Measurements from ENCODE around the gene NKAIN2. TPM values are rescaled to one million over a fixed set of nuclear protein-coding genes. Genes with fewer than 3 reads are reported as not detected.

NKAIN2 gene
- polyA plus RNA-seq, 1 of the 3 experiments (the other 2 are of a cell fraction): not detected

- Histone ChIP-seq H3K27me3 (ENCODE audit: insufficient read depth) (no peaks in the 10 kb centered on the region; the same call in 1 of the 2 replicates), H3K27ac (ENCODE audit: low read depth in 2 of 2, low read length in 1 of 2) (no peak overlapping the region), H3K4me2 (no peak overlapping the region), H3K9ac (no peak overlapping the region), H3K79me2 (ENCODE audit: insufficient read depth) (no peaks in the 10 kb centered on the region), H2AFZ (ENCODE audit: low read depth) (no peak overlapping the region), H3K36me3 (replicated peaks in 1 of 2; ENCODE audit: control insufficient read depth in 1 of 2, insufficient read depth in 2 of 2, low read length in 1 of 2) (no peaks in the 10 kb centered on the region), H3F3A (replicated peaks; ENCODE audit: insufficient read depth) (no peaks in the 10 kb centered on the region), H3K9me2 (no peaks in the 10 kb centered on the region), H4K20me1 (ENCODE audit: insufficient read depth) (no peaks in the 10 kb centered on the region), H3K4me3 (ENCODE audit: low read depth in 2 of 2, low read length in 1 of 2) (no peak overlapping the region), H3K4me1 (ENCODE audit: control insufficient read depth in 1 of 2, insufficient read depth in 2 of 2, low read depth in 1 of 2, low read length in 1 of 2) (no peaks in the 10 kb centered on the region), H3K9me3 (no peaks in the 10 kb centered on the region)
- no peak for DNase-seq
- WGBS (ENCODE audit: low lambda C conversion rate): 3% methylated on average over 8 of the region's 8 CpGs
- ChIA-PET POLR2A (no interaction called here), CTCF (interaction anchor here (1.0 to 1.1 kb wide), 2 partner anchors 16 to 21 kb away, joined by 3 to 4 read pairs; no protein-coding TSS in a partner anchor)
- TF ChIP-seq USF2 (IDR thresholded peaks at IDR 0.05; ENCODE audit: borderline replicate concordance, low read depth, low read length) (no peak), ELF1 (IDR thresholded peaks at IDR 0.05) (no peak), GATA2 (CRISPR knock-in tag; IDR thresholded peaks at IDR 0.05) (no peak), FOSL2 (IDR thresholded peaks at IDR 0.05; ENCODE audit: borderline replicate concordance, low read depth) (no peak), SMC3 (IDR thresholded peaks at IDR 0.05; ENCODE audit: low read depth, low read length) (no peak), FOXJ3 (CRISPR knock-in tag; IDR thresholded peaks at IDR 0.05) (no peak), ZBTB33 (IDR thresholded peaks at IDR 0.05; ENCODE audit: borderline replicate concordance, low read depth) (no peak), MXI1 (IDR thresholded peaks at IDR 0.05; ENCODE audit: low read depth, low read length) (no peak), JUND (IDR thresholded peaks at IDR 0.05) (no peak), FOXM1 (IDR thresholded peaks at IDR 0.05; ENCODE audit: low read depth) (no peak), NRF1 (IDR thresholded peaks at IDR 0.05; ENCODE audit: low read depth, low read length) (no peak), YY1 (IDR thresholded peaks at IDR 0.05; ENCODE audit: low read depth) (no peak), RCOR1 (IDR thresholded peaks at IDR 0.05; ENCODE audit: low read length) (no peak), SIN3A (IDR thresholded peaks at IDR 0.05; ENCODE audit: borderline replicate concordance, low read depth, low read length) (no peak), POLR2AphosphoS5 (IDR thresholded peaks at IDR 0.05; ENCODE audit: low read depth, low read length) (no peak)
These were observed 35.0 kb downstream of the NKAIN2 start for GRCh38 chr6:123838505-123839234.

All from SK-N-SH (cell line).